ENCODE results near the gene SERPINA3.
"Not testable (repeated sequence)": the region's sequence is repeated elsewhere in the genome, so short reads cannot be mapped to it uniquely, and the experiment has no call there.

The SERPINA3 gene

GRCh38 chr14:94575730-94576585 is 36.2 kb upstream of the SERPINA3 start:
- no peak for DNase-seq (ENCODE audit: low read depth)
- H3K4me3 ChIP-seq (ENCODE audit: low read length), result no peak overlapping the region
- no peak for TF ChIP-seq CTCF (IDR thresholded peaks at IDR 0.05; ENCODE audit: insufficient read depth, low read depth, low read length, missing control alignments)

- DNase-seq (ENCODE audit: low read depth); H3K4me3 ChIP-seq (ENCODE audit: low read length): not testable (repeated sequence)
Measured at GRCh38 chr14:94577472-94577871, 34.7 kb upstream of the SERPINA3 start.

- DNase-seq (ENCODE audit: low read depth), result no peak
- no peak for TF ChIP-seq CTCF (IDR thresholded peaks at IDR 0.05; ENCODE audit: insufficient read depth, low read depth, low read length, missing control alignments)
- no peak overlapping the region for H3K4me3 ChIP-seq (ENCODE audit: low read length)
Measured at GRCh38 chr14:94578712-94579111, 33.5 kb upstream of the SERPINA3 start.

GRCh38 chr14:94581127-94581999 is 30.8 kb upstream of the SERPINA3 start, which contains the start of gene SERPINA5:
TSS of gene SERPINA5 (plus strand) at chr14:94581426. CDS start at chr14:94587363, 5,937 bp downstream.
- no peak for TF ChIP-seq CTCF (IDR thresholded peaks at IDR 0.05; ENCODE audit: insufficient read depth, low read depth, low read length, missing control alignments)
- no peak for DNase-seq (ENCODE audit: low read depth)
- H3K4me3 ChIP-seq (ENCODE audit: low read length), result no peak within 1 kb of the TSS

GRCh38 chr14:94582199-94582750 is 29.9 kb upstream of the SERPINA3 start:
- no peak overlapping the region for H3K4me3 ChIP-seq (ENCODE audit: low read length)
- no peak for TF ChIP-seq CTCF (IDR thresholded peaks at IDR 0.05; ENCODE audit: insufficient read depth, low read depth, low read length, missing control alignments)
- DNase-seq (ENCODE audit: low read depth), result no peak

GRCh38 chr14:94582851-94583250 is 29.3 kb upstream of the SERPINA3 start:
- no peak overlapping the region for H3K4me3 ChIP-seq (ENCODE audit: low read length)
- no peak for DNase-seq (ENCODE audit: low read depth)
- no peak for TF ChIP-seq CTCF (IDR thresholded peaks at IDR 0.05; ENCODE audit: insufficient read depth, low read depth, low read length, missing control alignments)

GRCh38 chr14:94583557-94583956 is 28.6 kb upstream of the SERPINA3 start:
- no peak for TF ChIP-seq CTCF (IDR thresholded peaks at IDR 0.05; ENCODE audit: insufficient read depth, low read depth, low read length, missing control alignments)
- no peak overlapping the region for H3K4me3 ChIP-seq (ENCODE audit: low read length)
- DNase-seq (ENCODE audit: low read depth), result no peak
